Stimulated activated naive B cell treated with anti-CD40 and anti-IgM and Interleukin-4, amounts not matched to agents 10 μg/mL and 1 μg/mL and 100 μg/mL, for 72 hours (primary cell): ENCODE results near the gene ACSM2A.
"Not testable (repeated sequence)": the region's sequence is repeated elsewhere in the genome, so short reads cannot be mapped to it uniquely, and the experiment has no call there.

Source experiments
- ATAC-seq, 2 donors: fragments of 150-1000 bp; cut with Tn5 transposase; replicated peaks; 2 replicates each; pipeline ENCODE4 v1.10.0; 2021; ENCODE audit warnings: moderate library complexity in 1 of 2
- DNase-seq: peaks from one replicate; pipeline ENCODE4 v3.0.0; 2021
- H3K27ac Mint-ChIP-seq: one replicate; pipeline ENCODE4 v1.8.0; 2022; ENCODE audit warnings: mild to moderate bottlenecking, mixed read lengths
- H3K27me3 Mint-ChIP-seq, 2 donors: one replicate each; pipeline ENCODE4 v1.8.0; 2022; ENCODE audit warnings: mixed read lengths in 2 of 2
- H3K36me3 Mint-ChIP-seq, 2 donors: one replicate each; pipeline ENCODE4 v1.8.0; 2022; ENCODE audit warnings: mixed read lengths in 2 of 2, mild to moderate bottlenecking in 1 of 2
- H3K4me1 Mint-ChIP-seq, 2 donors: one replicate each; pipeline ENCODE4 v1.8.0; 2022; ENCODE audit warnings: mixed read lengths in 2 of 2, mild to moderate bottlenecking in 1 of 2
- H3K4me3 Mint-ChIP-seq, 2 donors: one replicate each; pipeline ENCODE4 v1.8.0; 2022; ENCODE audit warnings: mild to moderate bottlenecking in 2 of 2, mixed read lengths in 2 of 2, moderate library complexity in 1 of 2
- H3K9me3 Mint-ChIP-seq, 2 donors: one replicate each; pipeline ENCODE4 v1.8.0; 2022; ENCODE audit warnings: mixed read lengths in 2 of 2, mild to moderate bottlenecking in 1 of 2

ACSM2A gene, protein sequence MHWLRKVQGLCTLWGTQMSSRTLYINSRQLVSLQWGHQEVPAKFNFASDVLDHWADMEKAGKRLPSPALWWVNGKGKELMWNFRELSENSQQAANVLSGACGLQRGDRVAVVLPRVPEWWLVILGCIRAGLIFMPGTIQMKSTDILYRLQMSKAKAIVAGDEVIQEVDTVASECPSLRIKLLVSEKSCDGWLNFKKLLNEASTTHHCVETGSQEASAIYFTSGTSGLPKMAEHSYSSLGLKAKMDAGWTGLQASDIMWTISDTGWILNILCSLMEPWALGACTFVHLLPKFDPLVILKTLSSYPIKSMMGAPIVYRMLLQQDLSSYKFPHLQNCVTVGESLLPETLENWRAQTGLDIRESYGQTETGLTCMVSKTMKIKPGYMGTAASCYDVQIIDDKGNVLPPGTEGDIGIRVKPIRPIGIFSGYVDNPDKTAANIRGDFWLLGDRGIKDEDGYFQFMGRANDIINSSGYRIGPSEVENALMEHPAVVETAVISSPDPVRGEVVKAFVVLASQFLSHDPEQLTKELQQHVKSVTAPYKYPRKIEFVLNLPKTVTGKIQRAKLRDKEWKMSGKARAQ

DNA sequence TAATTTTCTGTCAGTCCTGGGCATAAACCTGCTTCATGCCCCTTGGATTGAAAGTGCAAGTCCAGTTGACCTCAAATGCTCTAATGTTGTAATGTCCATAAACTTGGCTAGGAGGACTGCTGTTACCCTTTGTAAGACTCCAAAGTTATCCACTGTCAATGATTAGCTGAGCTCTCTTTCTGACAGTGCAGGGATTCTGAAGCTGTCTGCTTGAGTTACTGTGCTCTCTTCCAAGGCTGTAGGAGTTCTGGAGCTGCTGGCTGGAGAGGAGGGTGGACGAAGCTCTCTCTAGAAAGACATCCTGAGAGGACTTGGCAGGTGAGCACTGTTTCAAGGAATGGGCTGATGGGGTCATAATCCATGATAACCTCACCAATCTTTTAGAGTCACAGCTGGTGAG lies at the start of gene ACSM2A:
Gene ACSM2A (plus strand): TSS at position 158 of the 400 bp plus-strand sequence. CDS start 8,594 bp downstream, outside the sequence.
- H3K4me1 Mint-ChIP-seq, ATAC-seq, DNase-seq, H3K9me3 Mint-ChIP-seq, H3K36me3 Mint-ChIP-seq, H3K27ac Mint-ChIP-seq, H3K27me3 Mint-ChIP-seq, H3K4me3 Mint-ChIP-seq: not testable (repeated sequence)

DNA sequence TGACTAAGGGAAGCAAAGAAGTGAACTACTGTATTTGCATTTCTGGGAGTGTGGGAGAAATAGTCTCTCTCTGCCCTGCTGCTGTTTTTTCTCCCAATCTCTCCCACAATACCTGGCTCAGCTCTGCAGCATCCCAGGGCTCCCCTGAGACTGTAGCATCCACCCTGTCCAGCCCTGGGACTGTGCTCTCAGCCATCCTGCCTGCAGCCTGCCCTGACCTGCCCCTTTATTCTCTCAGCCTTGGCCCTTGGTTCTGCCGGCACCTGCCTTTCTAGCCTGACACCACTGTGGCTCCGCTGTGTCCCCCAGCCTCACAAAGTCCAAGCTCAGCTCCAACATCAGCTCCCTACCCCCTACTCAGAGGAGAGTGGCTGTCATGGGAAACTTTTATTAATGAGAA lies 48.7 kb upstream of the ACSM2A start:
- ATAC-seq (no peak), DNase-seq (no peak)
- no peaks in the 10 kb centered on the region for H3K36me3 Mint-ChIP-seq
- H3K9me3 Mint-ChIP-seq, result no peaks in the 10 kb centered on the region
- no peak overlapping the region for H3K27ac Mint-ChIP-seq
- no peak overlapping the region for H3K4me3 Mint-ChIP-seq
- H3K27me3 Mint-ChIP-seq, result peaks cover 0 to 6% of the 10 kb centered on the region in 2 donors
- H3K4me1 Mint-ChIP-seq, result no peaks in the 10 kb centered on the region

DNA sequence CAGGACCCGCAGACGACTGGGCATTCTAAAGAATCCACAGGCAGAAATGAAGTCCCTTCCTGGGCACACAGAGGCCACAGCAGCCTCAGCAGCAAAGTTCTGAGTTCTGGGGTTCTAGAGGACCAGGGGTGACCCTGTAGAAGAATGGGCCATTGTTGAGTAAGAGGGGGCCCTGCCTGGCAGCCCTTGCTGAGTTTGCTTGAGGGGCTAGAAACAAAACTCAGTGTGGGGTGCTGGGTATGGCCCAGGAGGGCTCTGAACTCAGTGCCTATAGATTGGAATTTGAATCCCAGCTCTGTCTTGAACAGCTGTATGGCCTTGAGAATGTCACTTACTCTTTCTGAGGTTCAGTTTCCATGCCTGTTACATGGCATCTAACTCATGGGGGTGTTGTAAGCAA lies 46.7 kb upstream of the ACSM2A start, which contains the start of gene PDILT:
Gene PDILT (minus strand): TSS at position 101 of the 400 bp plus-strand sequence. CDS start 5,437 bp downstream, outside the sequence.
- Mint-ChIP-seq H3K4me1 (peaks cover 5% of the 10 kb centered on the region in 2 donors), H3K4me3 (no peak within 1 kb of the TSS)

DNA sequence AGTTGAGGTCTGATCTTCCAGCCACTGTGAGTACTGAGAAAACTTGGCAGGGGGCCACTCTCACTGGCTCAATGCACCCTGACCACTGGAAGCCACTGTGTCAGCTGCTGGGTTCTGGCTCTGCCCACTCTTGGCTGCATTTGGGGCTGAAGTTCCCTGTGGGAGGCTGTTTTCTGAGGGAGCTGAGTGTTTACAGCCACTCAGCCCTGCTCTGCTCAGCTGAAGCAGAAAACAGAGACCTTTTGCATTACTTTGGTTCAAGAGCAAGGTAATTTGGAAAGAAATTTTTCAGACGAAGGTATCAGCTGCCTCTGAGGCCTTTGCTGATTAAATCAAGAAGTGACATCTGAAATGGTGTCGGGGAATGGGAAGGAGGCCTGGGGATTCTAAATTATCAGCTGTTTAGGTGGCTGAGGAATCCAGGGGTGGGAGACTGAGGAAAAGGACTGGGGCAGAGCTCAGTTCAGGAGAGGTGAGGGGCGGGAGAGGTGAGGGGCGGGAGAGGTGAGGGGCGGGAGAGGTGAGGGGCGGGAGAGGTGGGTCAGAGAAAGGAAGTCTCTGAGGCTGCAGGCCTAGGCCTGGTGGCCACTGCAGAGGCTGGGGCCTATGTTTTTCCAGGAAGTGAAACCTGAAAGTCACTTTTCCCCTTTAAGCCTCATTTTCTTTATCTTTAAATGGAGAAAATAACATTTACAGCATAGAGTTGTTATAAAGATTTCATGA lies 41.8 kb upstream of the ACSM2A start, which contains the start of gene ACSM5:
Gene ACSM5 (plus strand): TSS at position 137 of the 723 bp plus-strand sequence. CDS start 1,951 bp downstream, outside the sequence.
- peak within 1 kb of the TSS; percentile 95 for H3K27ac Mint-ChIP-seq
- peak; percentile 79 to 86 for ATAC-seq

More for the DNA sequence above, 46.7 kb upstream of the ACSM2A start, which contains the start of gene PDILT:
- DNase-seq, result no peak
- no peak for ATAC-seq
- Mint-ChIP-seq H3K27ac (peak within 1 kb of the TSS; percentile 60), H3K9me3 (no peaks in the 10 kb centered on the region), H3K27me3 (peaks cover 0 to 6% of the 10 kb centered on the region in 2 donors), H3K36me3 (no peaks in the 10 kb centered on the region)

DNA sequence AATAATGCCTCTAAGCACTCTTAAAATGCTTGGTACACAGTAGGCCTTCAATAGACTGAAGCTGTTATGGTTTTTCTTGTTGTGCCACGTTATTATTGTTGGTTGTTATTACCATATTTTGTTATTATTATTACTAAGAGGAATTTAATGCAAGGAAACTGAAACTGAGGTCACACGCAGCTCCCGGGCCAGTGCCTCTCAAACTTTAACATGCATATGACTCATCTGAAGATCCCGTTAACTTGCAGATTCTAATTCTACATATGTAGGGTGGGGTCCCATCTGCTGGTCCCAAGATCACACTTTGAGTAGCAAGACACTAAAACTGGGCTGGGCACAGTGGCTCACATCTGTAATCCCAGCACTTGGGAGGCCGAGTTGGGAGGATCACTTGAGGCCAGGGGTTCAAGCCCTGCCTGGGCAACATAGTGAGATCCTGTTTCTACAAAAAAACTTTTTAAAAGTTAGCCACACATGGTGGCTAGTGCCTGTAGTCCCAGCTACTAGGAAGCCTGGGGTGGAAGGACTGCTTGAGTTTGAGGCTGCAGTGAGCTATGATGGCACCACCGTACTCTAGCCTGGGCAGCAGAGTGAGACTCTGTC lies 41.1 kb upstream of the ACSM2A start:
- no peaks in the 10 kb centered on the region for H3K36me3 Mint-ChIP-seq
- peak; percentile 87 to 94 for ATAC-seq
- DNase-seq, result peak; percentile 13
- no peak overlapping the region for H3K4me3 Mint-ChIP-seq
- H3K4me1 Mint-ChIP-seq, result peaks cover 7 to 9% of the 10 kb centered on the region in 2 donors
- peaks cover 7 to 9% of the 10 kb centered on the region in 2 donors for H3K27me3 Mint-ChIP-seq
- no peaks in the 10 kb centered on the region for H3K9me3 Mint-ChIP-seq
- peak overlapping the region; percentile 37 for H3K27ac Mint-ChIP-seq

More for the DNA sequence above, 41.8 kb upstream of the ACSM2A start, which contains the start of gene ACSM5:
- no peaks in the 10 kb centered on the region for H3K9me3 Mint-ChIP-seq
- H3K36me3 Mint-ChIP-seq, result no peaks in the 10 kb centered on the region
- H3K27me3 Mint-ChIP-seq, result peaks cover 3 to 7% of the 10 kb centered on the region in 2 donors
- DNase-seq, result no peak
- no peak within 1 kb of the TSS for H3K4me3 Mint-ChIP-seq
- peaks cover 7 to 9% of the 10 kb centered on the region in 2 donors for H3K4me1 Mint-ChIP-seq

DNA sequence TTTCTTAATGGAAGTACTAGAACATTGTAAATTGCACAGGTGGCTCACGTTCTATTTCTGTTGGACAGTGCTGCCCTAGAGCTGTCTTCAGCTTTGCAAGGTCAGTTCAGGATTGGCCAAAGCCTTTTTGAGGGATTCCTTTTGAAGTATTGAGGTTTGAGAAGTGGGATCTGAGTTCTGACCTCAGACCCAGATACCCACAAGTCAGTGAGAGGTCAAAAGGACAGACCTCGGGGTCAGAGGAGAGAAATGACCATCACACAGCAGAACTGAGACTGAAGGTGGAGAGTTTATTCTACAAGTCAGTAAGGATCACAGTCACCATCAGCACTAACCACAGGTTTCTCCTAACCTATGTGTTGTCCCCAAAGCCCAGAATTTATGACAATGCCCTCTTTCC lies 40.3 kb upstream of the ACSM2A start:
- DNase-seq, result no peak
- ATAC-seq, result peak in 1 of 2 donors; percentile 14
- no peak overlapping the region for H3K27ac Mint-ChIP-seq
- H3K27me3 Mint-ChIP-seq, result peaks cover 9 to 10% of the 10 kb centered on the region in 2 donors
- peaks cover 7 to 9% of the 10 kb centered on the region in 2 donors for H3K4me1 Mint-ChIP-seq
- no peaks in the 10 kb centered on the region for H3K36me3 Mint-ChIP-seq
- no peaks in the 10 kb centered on the region for H3K9me3 Mint-ChIP-seq
- no peak overlapping the region for H3K4me3 Mint-ChIP-seq

DNA sequence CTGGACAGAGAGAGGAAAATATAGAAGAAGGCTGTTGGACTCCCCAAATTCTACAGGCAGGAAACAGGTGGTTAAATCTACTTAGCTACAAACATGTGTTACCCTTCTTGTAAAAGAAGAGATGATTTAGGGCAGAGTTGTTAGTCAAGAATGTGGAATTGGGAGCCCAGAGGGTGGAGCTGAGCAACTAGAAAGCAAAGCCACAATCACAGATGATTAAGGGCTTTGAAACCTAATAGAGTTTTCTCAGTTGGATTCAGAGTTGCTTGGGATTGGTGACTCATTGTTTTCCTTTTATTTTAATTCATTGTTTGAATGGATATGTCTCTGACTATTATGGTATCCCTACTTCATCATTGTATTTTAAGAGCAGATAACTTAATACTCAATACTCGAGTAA lies 35.8 kb upstream of the ACSM2A start:
- Mint-ChIP-seq H3K27me3 (peaks cover 9 to 24% of the 10 kb centered on the region in 2 donors), H3K27ac (no peak overlapping the region), H3K4me3 (no peak overlapping the region), H3K4me1 (no peaks in the 10 kb centered on the region), H3K36me3 (no peaks in the 10 kb centered on the region), H3K9me3 (peaks cover 0 to 2% of the 10 kb centered on the region in 2 donors)
- no peak for DNase-seq
- no peak for ATAC-seq

DNA sequence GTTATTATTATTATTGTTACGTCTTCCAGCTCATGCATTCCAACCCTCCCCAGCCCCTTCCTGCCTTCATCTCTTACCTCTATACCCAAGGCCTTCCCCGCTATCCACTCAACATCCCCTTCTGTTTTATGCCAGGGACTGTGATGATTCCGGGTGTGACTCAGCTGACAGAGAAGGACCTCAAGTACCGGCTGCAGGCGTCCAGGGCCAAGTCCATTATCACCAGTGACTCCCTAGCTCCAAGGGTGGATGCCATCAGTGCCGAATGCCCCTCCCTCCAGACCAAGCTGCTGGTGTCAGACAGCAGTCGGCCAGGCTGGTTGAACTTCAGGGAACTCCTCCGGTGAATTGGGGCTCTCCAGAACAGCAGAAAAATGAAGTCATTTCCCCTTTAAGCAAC lies 32.2 kb upstream of the ACSM2A start:
- H3K9me3 Mint-ChIP-seq, H3K36me3 Mint-ChIP-seq: not testable (repeated sequence)

DNA sequence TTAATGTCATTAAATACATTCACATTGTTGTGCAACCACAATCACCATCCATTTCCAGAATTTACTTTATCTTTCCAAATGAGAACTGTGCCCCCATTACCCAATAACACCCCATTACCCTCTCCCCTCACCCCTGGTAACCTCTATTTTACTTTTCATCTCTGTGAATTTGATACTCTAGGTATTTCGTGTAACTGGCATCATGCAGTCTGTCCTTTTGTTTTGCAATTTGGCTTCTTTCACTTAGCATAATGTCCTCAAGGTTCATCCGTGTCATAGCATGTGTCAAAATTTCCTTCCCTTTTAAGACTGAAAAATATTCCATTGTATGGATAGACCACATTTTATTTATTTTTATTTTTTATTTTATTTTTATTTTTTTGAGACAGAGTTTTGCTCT lies 29.6 kb upstream of the ACSM2A start:
- not testable (repeated sequence) for H3K4me1 Mint-ChIP-seq, DNase-seq, H3K4me3 Mint-ChIP-seq, H3K27ac Mint-ChIP-seq, H3K36me3 Mint-ChIP-seq, H3K9me3 Mint-ChIP-seq, ATAC-seq
- H3K27me3 Mint-ChIP-seq, result peaks cover 4 to 24% of the 10 kb centered on the region in 2 donors

More for the DNA sequence above, 32.2 kb upstream of the ACSM2A start:
- not testable (repeated sequence) for ATAC-seq, H3K4me1 Mint-ChIP-seq, DNase-seq, H3K4me3 Mint-ChIP-seq, H3K27ac Mint-ChIP-seq
- peaks cover 6 to 28% of the 10 kb centered on the region in 2 donors for H3K27me3 Mint-ChIP-seq

DNA sequence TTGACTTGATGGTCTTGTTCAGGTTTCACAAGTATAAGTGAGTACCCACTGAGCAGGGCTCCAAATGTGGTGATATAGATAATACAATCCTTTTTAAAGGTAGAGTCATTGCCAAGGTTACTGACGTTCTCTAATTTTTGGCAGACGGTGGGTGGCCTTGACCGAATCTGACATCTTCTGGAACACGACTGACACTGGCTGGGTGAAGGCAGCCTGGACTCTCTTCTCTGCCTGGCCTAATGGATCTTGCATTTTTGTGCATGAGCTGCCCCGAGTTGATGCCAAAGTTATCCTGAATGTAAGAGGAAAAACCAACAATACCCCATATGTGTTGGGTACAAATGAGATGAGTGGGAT lies 27.6 kb upstream of the ACSM2A start:
- H3K36me3 Mint-ChIP-seq, H3K27ac Mint-ChIP-seq, DNase-seq, ATAC-seq, H3K4me1 Mint-ChIP-seq, H3K4me3 Mint-ChIP-seq, H3K9me3 Mint-ChIP-seq: not testable (repeated sequence)
- peaks cover 11% of the 10 kb centered on the region in 2 donors for H3K27me3 Mint-ChIP-seq

DNA sequence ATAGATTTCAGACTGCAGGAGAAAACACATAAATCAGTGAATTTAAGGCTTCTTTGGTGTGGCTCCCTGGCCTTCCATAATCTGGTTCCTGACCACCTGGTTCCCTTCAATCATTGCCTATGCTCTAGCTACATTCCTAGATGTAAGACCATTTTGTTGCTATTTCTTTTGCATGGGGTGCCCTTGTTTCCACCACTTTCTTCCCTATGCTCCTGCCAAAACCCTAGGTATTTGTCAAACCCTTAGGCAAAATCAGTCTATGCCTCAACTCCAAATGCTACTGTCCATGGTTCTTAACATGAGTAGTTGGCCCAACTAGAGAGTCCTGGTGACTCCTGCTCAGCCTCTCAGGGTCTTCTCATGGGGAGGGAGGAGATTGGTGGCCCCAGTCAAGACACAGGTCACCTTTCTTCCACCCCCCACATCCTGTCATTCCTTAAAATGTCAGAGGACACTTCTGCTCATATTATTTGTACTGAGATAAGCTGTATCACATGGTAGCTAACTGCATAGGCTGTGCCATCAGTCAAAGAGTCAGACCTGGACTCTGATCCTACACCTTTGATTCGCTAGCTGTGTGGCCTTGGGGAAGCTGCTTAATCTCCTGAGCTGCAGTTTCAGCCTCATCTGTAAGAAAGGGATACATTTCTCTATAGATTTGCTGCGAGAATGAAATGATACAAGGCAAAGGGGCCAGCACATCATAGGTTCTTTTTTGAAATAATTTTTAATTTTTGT lies 27.0 kb upstream of the ACSM2A start:
- Mint-ChIP-seq H3K27ac (no peak overlapping the region), H3K9me3 (no peaks in the 10 kb centered on the region), H3K4me1 (no peaks in the 10 kb centered on the region), H3K36me3 (no peaks in the 10 kb centered on the region), H3K4me3 (no peak overlapping the region), H3K27me3 (peaks cover 11% of the 10 kb centered on the region in 2 donors)
- DNase-seq, result no peak
- no peak for ATAC-seq

DNA sequence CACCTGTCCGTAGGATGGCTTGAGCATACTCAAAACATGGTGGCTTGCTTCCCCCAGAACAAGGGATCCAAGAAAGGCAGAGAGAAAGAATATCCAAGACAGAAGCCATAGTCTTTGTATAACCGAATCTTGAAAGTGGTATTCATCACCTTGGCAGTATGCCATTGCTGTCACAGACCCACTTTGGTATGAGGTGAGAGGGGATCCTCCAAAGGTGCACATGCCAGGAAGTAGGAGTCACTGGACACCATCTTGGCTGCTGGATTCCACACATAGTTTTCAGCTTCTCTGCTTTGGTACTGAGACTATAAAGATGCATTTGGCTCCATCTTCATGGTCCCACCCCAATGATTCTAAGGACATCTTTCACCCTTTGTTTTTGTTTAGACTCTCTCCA lies 23.9 kb upstream of the ACSM2A start:
- H3K36me3 Mint-ChIP-seq, H3K27ac Mint-ChIP-seq, H3K9me3 Mint-ChIP-seq, ATAC-seq, H3K4me1 Mint-ChIP-seq, H3K4me3 Mint-ChIP-seq, DNase-seq: not testable (repeated sequence)
- H3K27me3 Mint-ChIP-seq, result peaks cover 11 to 15% of the 10 kb centered on the region in 2 donors

DNA sequence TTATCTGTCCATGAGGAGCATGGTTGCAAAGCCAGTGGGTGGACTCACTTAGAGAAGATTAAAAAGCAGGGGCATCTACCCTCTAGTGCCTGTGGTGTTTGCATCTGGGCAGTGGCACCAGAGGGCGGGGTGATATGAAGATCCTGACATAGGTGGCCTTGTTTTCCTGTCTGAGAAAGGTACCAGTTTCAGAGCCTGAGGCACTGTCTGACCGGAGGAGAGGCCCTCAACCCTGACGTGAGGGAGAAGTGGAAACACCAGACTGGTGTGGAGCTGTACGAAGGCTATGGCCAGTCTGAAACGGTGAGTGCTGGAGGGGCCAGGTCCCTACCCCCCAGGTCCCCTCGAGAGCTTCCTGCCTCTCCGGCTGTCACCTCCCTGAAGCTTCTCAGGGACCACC lies 21.8 kb upstream of the ACSM2A start:
- ATAC-seq, H3K4me1 Mint-ChIP-seq, H3K4me3 Mint-ChIP-seq, H3K27ac Mint-ChIP-seq, H3K9me3 Mint-ChIP-seq, DNase-seq, H3K36me3 Mint-ChIP-seq: not testable (repeated sequence)
- peaks cover 8 to 11% of the 10 kb centered on the region in 2 donors for H3K27me3 Mint-ChIP-seq
